GM19452 (cell line): ENCODE data around the gene CYP27A1.
A peak's percentile ranks its signal among the peaks of the same experiment; 100 is the strongest.

Source experiments
- ATAC-seq: cut with Tn5 transposase; IDR thresholded peaks from one replicate; pipeline ENCODE4 v1.9.1; 2021; ENCODE audit not compliant: unreplicated experiment

The CYP27A1 gene

GRCh38 chr2:218781691-218782527 is at the start of gene CYP27A1:
CYP27A1 (plus strand) TSS chr2:218782147; CDS start chr2:218782183, 36 bp downstream.
- no peak for ATAC-seq

- ATAC-seq = no peak
These were observed 49.2 kb upstream of the CYP27A1 start for GRCh38 chr2:218732761-218733158.

- ATAC-seq = peak; percentile 58
These were observed 48.6 kb upstream of the CYP27A1 start for GRCh38 chr2:218733171-218734021.

- ATAC-seq = no peak
These were observed 47.6 kb upstream of the CYP27A1 start for GRCh38 chr2:218734190-218734975.

- no peak for ATAC-seq
These were observed 45.4 kb upstream of the CYP27A1 start for GRCh38 chr2:218736531-218736930.

GRCh38 chr2:218743068-218743467 is 38.9 kb upstream of the CYP27A1 start:
- no peak for ATAC-seq

GRCh38 chr2:218744615-218745014 is 37.3 kb upstream of the CYP27A1 start:
- ATAC-seq = no peak

GRCh38 chr2:218745160-218745558 is 36.8 kb upstream of the CYP27A1 start:
- ATAC-seq = no peak

- no peak for ATAC-seq
These were observed 36.1 kb upstream of the CYP27A1 start for GRCh38 chr2:218745559-218746469.

GRCh38 chr2:218746470-218746795 is 35.5 kb upstream of the CYP27A1 start:
- no peak for ATAC-seq

- no peak for ATAC-seq
These were observed 35.0 kb upstream of the CYP27A1 start for GRCh38 chr2:218746960-218747359.

GRCh38 chr2:218748741-218749441 is 33.1 kb upstream of the CYP27A1 start:
- ATAC-seq = no peak

GRCh38 chr2:218754201-218754600 is 27.7 kb upstream of the CYP27A1 start:
- no peak for ATAC-seq

- ATAC-seq = no peak
These were observed 27.2 kb upstream of the CYP27A1 start for GRCh38 chr2:218754781-218755180.

- no peak for ATAC-seq
These were observed 26.8 kb upstream of the CYP27A1 start for GRCh38 chr2:218755198-218755566.

GRCh38 chr2:218755567-218756404 is 26.2 kb upstream of the CYP27A1 start:
- ATAC-seq = no peak

- no peak for ATAC-seq
These were observed 25.2 kb upstream of the CYP27A1 start for GRCh38 chr2:218756599-218757377.

GRCh38 chr2:218761795-218762194 is 20.2 kb upstream of the CYP27A1 start:
- no peak for ATAC-seq
